ENCODE data around the gene CUEDC1. TPM values are rescaled to one million over a fixed set of nuclear protein-coding genes. Genes with fewer than 3 reads are reported as not detected.

Gene CUEDC1
- polyA plus RNA-seq, 2 of the 4 experiments (the other 2 are of a cell fraction): 44.3 to 90.6 TPM

- peak overlapping the region; percentile 54; the same call in 2 of the 3 replicates for H3K4me2 ChIP-seq
Observed at GRCh38 chr17:57926723-57927047, 28.5 kb downstream of the CUEDC1 start.

DNA sequence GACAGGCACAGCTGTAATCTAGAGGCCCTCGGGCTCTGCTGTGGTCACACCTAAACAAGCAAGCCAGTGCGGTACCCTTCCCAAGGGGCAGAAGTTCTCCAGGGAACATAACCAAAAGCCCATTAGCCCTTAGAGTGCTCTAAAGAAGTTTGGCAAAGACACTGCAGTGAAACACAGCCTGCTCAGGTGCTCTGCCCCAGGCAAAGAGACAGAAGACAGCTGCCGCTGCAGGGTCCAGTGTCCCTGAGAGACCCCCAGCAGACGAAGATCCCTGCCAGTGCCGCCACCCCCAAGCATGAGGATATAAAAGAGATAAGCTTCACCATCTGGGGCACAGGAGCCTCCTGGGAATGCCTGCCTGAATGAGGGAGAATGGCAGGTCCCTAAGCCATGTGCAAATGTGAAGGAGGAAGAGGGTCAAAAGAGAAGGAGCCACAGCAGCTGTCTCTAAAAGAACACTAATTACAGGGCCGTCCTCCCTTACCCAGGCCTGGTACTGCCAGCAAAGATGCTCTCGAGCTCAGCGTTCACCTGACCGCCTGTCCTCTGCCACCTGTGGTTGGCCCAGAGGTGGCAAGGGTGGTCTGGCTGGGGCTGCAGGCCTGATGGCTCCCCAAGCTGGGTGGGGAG lies 29.7 kb downstream of the CUEDC1 start:
- TF ChIP-seq FOSL2 (IDR thresholded peaks at IDR 0.05): no peak
- TF ChIP-seq FOSL2 (CRISPR knock-in tag; IDR thresholded peaks at IDR 0.05): no peak
- TF ChIP-seq, protein P1, sequence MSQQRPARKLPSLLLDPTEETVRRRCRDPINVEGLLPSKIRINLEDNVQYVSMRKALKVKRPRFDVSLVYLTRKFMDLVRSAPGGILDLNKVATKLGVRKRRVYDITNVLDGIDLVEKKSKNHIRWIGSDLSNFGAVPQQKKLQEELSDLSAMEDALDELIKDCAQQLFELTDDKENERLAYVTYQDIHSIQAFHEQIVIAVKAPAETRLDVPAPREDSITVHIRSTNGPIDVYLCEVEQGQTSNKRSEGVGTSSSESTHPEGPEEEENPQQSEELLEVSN (IDR thresholded peaks at IDR 0.05; ENCODE audit: borderline replicate concordance, low read depth): no peak
- TF ChIP-seq CTCF (IDR thresholded peaks at IDR 0.05): no peak
- no peak for TF ChIP-seq HOXB13 (CRISPR knock-in tag; IDR thresholded peaks at IDR 0.05; ENCODE audit: low read depth)
- TF ChIP-seq FOSB (CRISPR knock-in tag; IDR thresholded peaks at IDR 0.05): no peak
- no peak for TF ChIP-seq ZC3H11A (IDR thresholded peaks at IDR 0.05)
- TF ChIP-seq NR3C1 (IDR thresholded peaks at IDR 0.05): no peak
- TF ChIP-seq RARB (CRISPR knock-in tag; IDR thresholded peaks at IDR 0.05): no peak
- DNase-seq (ENCODE audit: low read depth in 1 of 2, low spot score in 1 of 2) (no peak), FAIRE-seq (no peak), ATAC-seq (no peak)
- CTCF ChIA-PET: interaction anchor here (0.7 to 8.8 kb wide), 12 partner anchors 10 to 143 kb away, joined by 3 to 50 read pairs (median 4); no protein-coding TSS in a partner anchor
- POLR2A ChIA-PET: interaction anchor here (0.7 kb wide), 1 partner anchor 51 kb away, joined by 3 read pairs; no protein-coding TSS in a partner anchor
- H3K9me3 ChIP-seq: no peaks in the 10 kb centered on the region
- H3K27ac ChIP-seq: peak overlapping the region in 1 of 2 experiments; percentile 75; a peak in 3 of 6 replicates
- H3K4me2 ChIP-seq: no peak overlapping the region
- H3K4me3 ChIP-seq: no peak overlapping the region
- peaks cover 76% of the 10 kb centered on the region for H3K4me1 ChIP-seq
- WGBS (ENCODE audit: missing lambda C conversion rate): 80% methylated on average over 8 of the region's 9 CpGs

More at GRCh38 chr17:57926723-57927047, 28.5 kb downstream of the CUEDC1 start:
- TF ChIP-seq HOXB5 (CRISPR knock-in tag; IDR thresholded peaks at IDR 0.05): no peak
- TF ChIP-seq KDM5A (IDR thresholded peaks at IDR 0.05): no peak
- no peak for TF ChIP-seq MYC (IDR thresholded peaks at IDR 0.05; ENCODE audit: borderline replicate concordance, low read length)
- TF ChIP-seq RNF2 (IDR thresholded peaks at IDR 0.05; ENCODE audit: borderline replicate concordance, low read depth): no peak
- no peak for TF ChIP-seq PHF8 (IDR thresholded peaks at IDR 0.05; ENCODE audit: borderline replicate concordance, low read depth)
- TF ChIP-seq CHD4 (IDR thresholded peaks at IDR 0.05; ENCODE audit: borderline replicate concordance): no peak
- no peak for TF ChIP-seq CBX2 (IDR thresholded peaks at IDR 0.05; ENCODE audit: borderline replicate concordance, low read depth)
- TF ChIP-seq PBX3 (IDR thresholded peaks at IDR 0.05): no peak
- no peak for FAIRE-seq
- ATAC-seq: no peak
- peaks cover 79% of the 10 kb centered on the region for H3K4me1 ChIP-seq
- H3K4me3 ChIP-seq: no peak overlapping the region
- peak overlapping the region; percentile 55 to 75; a peak in 5 of 6 replicates for H3K27ac ChIP-seq
- H3K9me3 ChIP-seq: no peaks in the 10 kb centered on the region
- WGBS (ENCODE audit: missing lambda C conversion rate): 83% methylated on average over 7 of the region's 7 CpGs
- CTCF ChIA-PET: interaction anchor here (0.9 to 2.7 kb wide), 7 partner anchors 17 to 73 kb away, joined by 3 to 8 read pairs (median 7); no protein-coding TSS in a partner anchor
- DNase-seq (ENCODE audit: low read depth in 1 of 2, low spot score in 1 of 2): no peak
- POLR2A ChIA-PET: no interaction called here

- ATAC-seq: no peak
- no peak for FAIRE-seq
- ChIA-PET CTCF (interaction anchor here (0.6 to 8.8 kb wide), 10 partner anchors 11 to 144 kb away, joined by 3 to 50 read pairs (median 4); no protein-coding TSS in a partner anchor), POLR2A (no interaction called here)
- DNase-seq (ENCODE audit: low read depth in 1 of 2, low spot score in 1 of 2): no peak
- Histone ChIP-seq H3K4me1 (peaks cover 71% of the 10 kb centered on the region), H3K4me2 (no peak overlapping the region), H3K4me3 (no peak overlapping the region), H3K9me3 (no peaks in the 10 kb centered on the region), H3K27ac (peak overlapping the region in 1 of 2 experiments; percentile 31; a peak in 1 of 6 replicates)
- 90% methylated on average over 4 of the region's 4 CpGs for WGBS (ENCODE audit: missing lambda C conversion rate)
- TF ChIP-seq HDAC2 (IDR thresholded peaks at IDR 0.05): no peak
Observed at GRCh38 chr17:57924677-57925076, 30.5 kb downstream of the CUEDC1 start.
